ENCODE results near the gene SUPT6H.

Gene SUPT6H

GRCh38 chr17:28750178-28751047, 88.4 kb downstream of the SUPT6H start:
- peak; percentile 100 for TF ChIP-seq CTCF (IDR thresholded peaks at IDR 0.05; ENCODE audit: control insufficient read depth, insufficient read depth, low read depth, low read length, missing control alignments)
- DNase-seq (ENCODE audit: low read depth) = peak; percentile 67
- no peak overlapping the region for H3K4me3 ChIP-seq (ENCODE audit: control insufficient read depth, low read depth, low read length)

- TF ChIP-seq CTCF (IDR thresholded peaks at IDR 0.05; ENCODE audit: control insufficient read depth, insufficient read depth, low read depth, low read length, missing control alignments) = no peak
- DNase-seq (ENCODE audit: low read depth) = no peak
- no peak overlapping the region for H3K4me3 ChIP-seq (ENCODE audit: control insufficient read depth, low read depth, low read length)
Measured at GRCh38 chr17:28751600-28752366, 89.8 kb downstream of the SUPT6H start.
